H9 (cell line): ENCODE data around the gene PBX4. TPM values are rescaled to one million over a fixed set of nuclear protein-coding genes. Genes with fewer than 3 reads are reported as not detected.

Experiments used
- DNase-seq: peaks from one replicate; pipeline ENCODE4 v3.0.0-alpha.2; 2017
- H2AFZ ChIP-seq: one replicate; pipeline ENCODE4 v1.6.1; 2013; ENCODE audit warnings: mild to moderate bottlenecking, low read length, control low read depth, moderate library complexity
- H2AK5ac ChIP-seq: 2 replicates; pipeline ENCODE4 v1.6.1; 2013; ENCODE audit warnings: low read length, control low read depth, mixed read lengths; ENCODE audit not compliant: insufficient read length
- H2BK120ac ChIP-seq: one replicate; pipeline ENCODE4 v1.6.1; 2013; ENCODE audit warnings: low read depth, mild to moderate bottlenecking, low read length, control low read depth, inconsistent platforms; ENCODE audit not compliant: poor library complexity, severe bottlenecking
- H2BK12ac ChIP-seq: 2 replicates; pipeline ENCODE4 v1.6.1; 2013; ENCODE audit warnings: low read length, control low read depth, mixed read lengths, low read depth; ENCODE audit not compliant: insufficient read length
- H2BK15ac ChIP-seq: 2 replicates; pipeline ENCODE4 v1.6.1; 2013; ENCODE audit warnings: low read depth, low read length, control low read depth
- H2BK20ac ChIP-seq: one replicate; pipeline ENCODE4 v1.6.1; 2013; ENCODE audit warnings: low read depth, mild to moderate bottlenecking, low read length, control low read depth, inconsistent platforms; ENCODE audit not compliant: poor library complexity, severe bottlenecking
- H2BK5ac ChIP-seq: 2 replicates; pipeline ENCODE4 v1.6.1; 2013; ENCODE audit warnings: low read length, control low read depth, mixed read lengths; ENCODE audit not compliant: insufficient read length
- H3K14ac ChIP-seq: 2 replicates; pipeline ENCODE4 v1.6.1; 2013; ENCODE audit warnings: low read length, control low read depth; ENCODE audit not compliant: insufficient read depth
- H3K18ac ChIP-seq: 2 replicates; pipeline ENCODE4 v1.6.1; 2013; ENCODE audit warnings: low read depth, mild to moderate bottlenecking, mixed read lengths, low read length, control low read depth; ENCODE audit not compliant: insufficient read length
- H3K23ac ChIP-seq: 2 replicates; pipeline ENCODE4 v1.6.1; 2013; ENCODE audit warnings: low read length, control low read depth, mixed read lengths, low read depth; ENCODE audit not compliant: insufficient read length
- H3K23me2 ChIP-seq: 2 replicates; pipeline ENCODE4 v1.6.1; 2013; ENCODE audit warnings: low read depth, mild to moderate bottlenecking, mixed read lengths, low read length, control low read depth; ENCODE audit not compliant: insufficient read length, poor library complexity, severe bottlenecking
- H3K27ac ChIP-seq: 2 replicates; pipeline ENCODE4 v1.5.1; 2013; ENCODE audit warnings: low read length, control low read depth, mixed read lengths, low read depth; ENCODE audit not compliant: insufficient read length
- H3K27me3 ChIP-seq: 2 replicates; pipeline ENCODE4 v1.6.1; 2013; ENCODE audit warnings: low read length, control low read depth, inconsistent platforms; ENCODE audit not compliant: insufficient read depth
- H3K4ac ChIP-seq: 2 replicates; pipeline ENCODE4 v1.6.1; 2013; ENCODE audit warnings: low read depth, mild to moderate bottlenecking, control low read depth, inconsistent platforms, low read length, moderate library complexity
- H3K4me1 ChIP-seq: 2 replicates; pipeline ENCODE4 v1.6.1; 2013; ENCODE audit warnings: low read length, control low read depth, inconsistent platforms; ENCODE audit not compliant: insufficient read depth
- H3K4me2 ChIP-seq: 2 replicates; pipeline ENCODE4 v1.6.1; 2013; ENCODE audit warnings: low read length, control low read depth, mixed read lengths; ENCODE audit not compliant: insufficient read length, insufficient read depth
- H3K56ac ChIP-seq: 2 replicates; pipeline ENCODE4 v1.6.1; 2013; ENCODE audit warnings: low read depth, mild to moderate bottlenecking, mixed read lengths, low read length, control low read depth; ENCODE audit not compliant: insufficient read length
- H3K79me1 ChIP-seq: 2 replicates; pipeline ENCODE4 v1.6.1; 2013; ENCODE audit warnings: low read depth, mild to moderate bottlenecking, moderate library complexity, low read length, control low read depth, inconsistent platforms; ENCODE audit not compliant: insufficient read depth, poor library complexity, severe bottlenecking
- H3K79me2 ChIP-seq: 2 replicates; pipeline ENCODE4 v1.6.1; 2013; ENCODE audit warnings: low read length, control low read depth, inconsistent platforms; ENCODE audit not compliant: insufficient read depth
- H3K9ac ChIP-seq: 2 replicates; pipeline ENCODE4 v1.6.1; 2013; ENCODE audit warnings: low read length, control low read depth, mixed read lengths; ENCODE audit not compliant: insufficient read length; ENCODE audit errors: extremely low read depth
- H3K9me3 ChIP-seq: one replicate; pipeline ENCODE4 v1.6.1; 2013; ENCODE audit warnings: low read depth, low read length, inconsistent platforms; ENCODE audit not compliant: control insufficient read depth
- H3T11ph ChIP-seq: one replicate; pipeline ENCODE4 v1.6.1; 2013; ENCODE audit warnings: mild to moderate bottlenecking, low read length, control low read depth, inconsistent platforms
- H4K20me1 ChIP-seq: one replicate; pipeline ENCODE4 v1.6.1; 2013; ENCODE audit not compliant: control insufficient read depth, insufficient read length, insufficient read depth
- H4K5ac ChIP-seq: 2 replicates; pipeline ENCODE4 v1.6.1; 2013; ENCODE audit warnings: low read depth, mild to moderate bottlenecking, mixed read lengths, low read length, control low read depth; ENCODE audit not compliant: insufficient read length
- H4K8ac ChIP-seq: replicated peaks from 2 replicates; pipeline ENCODE4 v1.6.1; 2013; ENCODE audit warnings: low read length, control low read depth, mixed read lengths, low read depth; ENCODE audit not compliant: insufficient read length
- H4K91ac ChIP-seq: 2 replicates; pipeline ENCODE4 v1.6.1; 2013; ENCODE audit warnings: low read depth, mild to moderate bottlenecking, moderate library complexity, mixed read lengths, low read length, control low read depth; ENCODE audit not compliant: insufficient read length
- H3K27ac Mint-ChIP-seq, 3 experiments: 2 replicates in 2 of 3; 3 replicates in 1 of 3; pipeline ENCODE4 v1.8.0; 2020 to 2021; ENCODE audit warnings: mixed read lengths in 3 of 3, mild to moderate bottlenecking in 1 of 3, moderate library complexity in 1 of 3
- H3K27me3 Mint-ChIP-seq: 2 replicates; pipeline ENCODE4 v1.8.0; 2021; ENCODE audit warnings: low read depth, mild to moderate bottlenecking, moderate library complexity, mixed read lengths
- H3K36me3 Mint-ChIP-seq, 3 experiments: 2 replicates in 2 of 3; 3 replicates in 1 of 3; pipeline ENCODE4 v1.8.0; 2020 to 2021; ENCODE audit warnings: low read depth in 3 of 3, mixed read lengths in 3 of 3; ENCODE audit not compliant: insufficient read depth in 1 of 3
- H3K4me1 Mint-ChIP-seq, 2 experiments: 2 replicates each; pipeline ENCODE4 v1.8.0; 2020; ENCODE audit warnings: mixed read lengths in 2 of 2
- H3K4me3 Mint-ChIP-seq, 2 experiments: 2 replicates in 1 of 2; 3 replicates in 1 of 2; pipeline ENCODE4 v1.8.0; 2020 to 2021; ENCODE audit warnings: mild to moderate bottlenecking in 2 of 2, mixed read lengths in 2 of 2, moderate library complexity in 1 of 2
- H3K9me3 Mint-ChIP-seq, 2 experiments: 2 replicates in 1 of 2; 3 replicates in 1 of 2; pipeline ENCODE4 v1.8.0; 2020; ENCODE audit warnings: mild to moderate bottlenecking in 2 of 2, mixed read lengths in 2 of 2, moderate library complexity in 1 of 2
- whole genome bisulfite sequencing: extraction: QIAGEN DNeasy Blood & Tissue Kit; methylation state at CpG from one replicate; pipeline ENCODE4 v1.1.7; 2013; ENCODE audit warnings: missing lambda C conversion rate, low lambda C conversion rate, mixed read lengths; ENCODE audit not compliant: insufficient read length; ENCODE audit errors: extremely low coverage; 5-methylcytosine and 5-hydroxymethylcytosine counted together
- total RNA-seq: library from RNA; stranded (reverse); gene quantifications from 2 replicates; pipeline ENCODE4 v1.2.1, GENCODE V29; 2021
- TF ChIP-seq, protein P1 (sequence below): fragments of 200-600 bp; sonication (generic); conservative IDR thresholded peaks from 3 replicates; pipeline ENCODE4 v1.8.0; 2021; ENCODE audit warnings: antibody characterized with exemption, mild to moderate bottlenecking

Gene PBX4
- total RNA-seq, 1 experiment from 2014 or later = 3.3 TPM

DNA sequence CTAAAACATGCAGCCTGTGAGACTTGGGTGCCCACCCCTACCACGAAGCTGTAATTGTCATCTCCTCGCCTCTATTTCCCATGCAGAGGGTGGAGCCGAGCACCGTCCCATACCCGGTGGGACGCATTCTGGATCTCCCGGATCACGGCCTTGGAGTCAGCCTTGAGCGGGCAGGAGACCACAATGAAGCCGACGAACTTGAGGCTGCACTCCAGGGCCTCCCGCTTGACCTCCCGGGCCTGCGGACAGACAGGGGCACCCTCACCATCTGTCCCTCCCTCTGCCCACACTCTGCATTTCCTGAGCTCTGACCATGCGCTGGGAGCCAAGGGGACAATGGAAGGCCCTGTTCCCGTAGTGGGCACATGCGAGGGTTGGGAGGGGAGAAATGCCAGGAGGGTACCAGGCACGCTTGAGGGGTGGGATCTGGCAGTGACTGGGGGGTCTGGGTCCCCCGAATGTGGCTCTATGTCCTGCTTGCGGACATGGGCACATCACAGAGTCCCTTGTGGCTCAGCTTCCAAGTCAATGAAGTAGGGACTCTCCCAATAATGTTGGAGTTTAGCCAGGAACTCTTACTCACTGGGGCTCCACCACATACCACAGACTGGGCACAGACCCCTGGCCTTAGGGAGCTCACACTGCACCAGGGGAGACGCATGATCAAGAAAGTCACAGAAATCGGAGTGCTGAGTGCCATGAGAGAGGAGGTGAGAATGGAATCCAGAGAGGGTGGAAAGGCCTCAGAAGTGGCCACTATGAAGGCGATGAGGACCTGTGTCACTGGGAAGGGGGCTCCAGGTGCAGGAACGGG lies 34.2 kb upstream of the PBX4 start:
- H3K27ac ChIP-seq = no peak overlapping the region
- H3K9ac ChIP-seq = no peak overlapping the region
- H3K27me3 ChIP-seq = no peaks in the 10 kb centered on the region
- H3K23ac ChIP-seq = no peak overlapping the region
- no peak overlapping the region for H3K14ac ChIP-seq
- Mint-ChIP-seq H3K36me3 (peaks cover 40 to 95% (median 83%) of the 10 kb centered on the region in 3 experiments), H3K4me3 (no peak overlapping the region; a peak in 1 of 5 replicates), H3K4me1 (no peaks in the 10 kb centered on the region), H3K27me3 (no peaks in the 10 kb centered on the region; the same call in 1 of the 2 replicates), H3K9me3 (no peaks in the 10 kb centered on the region), H3K27ac (no peak overlapping the region)
- H4K91ac ChIP-seq = no peak overlapping the region
- H2BK120ac ChIP-seq = no peak overlapping the region
- no peak overlapping the region for H3K4ac ChIP-seq
- H3T11ph ChIP-seq = no peak overlapping the region
- no CpG with 5 or more reads among the region's 24 CpGs for WGBS
- TF ChIP-seq, protein P1, sequence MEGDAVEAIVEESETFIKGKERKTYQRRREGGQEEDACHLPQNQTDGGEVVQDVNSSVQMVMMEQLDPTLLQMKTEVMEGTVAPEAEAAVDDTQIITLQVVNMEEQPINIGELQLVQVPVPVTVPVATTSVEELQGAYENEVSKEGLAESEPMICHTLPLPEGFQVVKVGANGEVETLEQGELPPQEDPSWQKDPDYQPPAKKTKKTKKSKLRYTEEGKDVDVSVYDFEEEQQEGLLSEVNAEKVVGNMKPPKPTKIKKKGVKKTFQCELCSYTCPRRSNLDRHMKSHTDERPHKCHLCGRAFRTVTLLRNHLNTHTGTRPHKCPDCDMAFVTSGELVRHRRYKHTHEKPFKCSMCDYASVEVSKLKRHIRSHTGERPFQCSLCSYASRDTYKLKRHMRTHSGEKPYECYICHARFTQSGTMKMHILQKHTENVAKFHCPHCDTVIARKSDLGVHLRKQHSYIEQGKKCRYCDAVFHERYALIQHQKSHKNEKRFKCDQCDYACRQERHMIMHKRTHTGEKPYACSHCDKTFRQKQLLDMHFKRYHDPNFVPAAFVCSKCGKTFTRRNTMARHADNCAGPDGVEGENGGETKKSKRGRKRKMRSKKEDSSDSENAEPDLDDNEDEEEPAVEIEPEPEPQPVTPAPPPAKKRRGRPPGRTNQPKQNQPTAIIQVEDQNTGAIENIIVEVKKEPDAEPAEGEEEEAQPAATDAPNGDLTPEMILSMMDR = no peak
- no peak overlapping the region for H3K18ac ChIP-seq
- H3K79me1 ChIP-seq = no peaks in the 10 kb centered on the region
- no peak overlapping the region for H2BK12ac ChIP-seq
- no peak overlapping the region for H2BK5ac ChIP-seq
- H2BK20ac ChIP-seq = no peak overlapping the region
- no peak overlapping the region for H4K5ac ChIP-seq
- H2AFZ ChIP-seq = no peak overlapping the region
- no peak for DNase-seq
- H2BK15ac ChIP-seq = no peak overlapping the region
- H4K20me1 ChIP-seq = no peaks in the 10 kb centered on the region
- no peaks in the 10 kb centered on the region for H3K4me1 ChIP-seq
- no peaks in the 10 kb centered on the region for H3K9me3 ChIP-seq
- H4K8ac ChIP-seq = no peak overlapping the region
- H3K56ac ChIP-seq = no peak overlapping the region
- no peaks in the 10 kb centered on the region for H3K23me2 ChIP-seq
- H3K79me2 ChIP-seq = no peaks in the 10 kb centered on the region
- no peak overlapping the region for H3K4me2 ChIP-seq
- H2AK5ac ChIP-seq = no peak overlapping the region
